AG09309 (cell line): ENCODE data around the gene TPPP2.

Experiments used
- DNase-seq: peaks from one replicate; pipeline ENCODE4 v3.0.0-alpha.2; 2010; ENCODE audit warnings: low read depth
- H3K4me3 ChIP-seq: 2 replicates; pipeline ENCODE4 v1.5.1; 2011; ENCODE audit warnings: mild to moderate bottlenecking, low read depth, low read length, moderate library complexity; ENCODE audit not compliant: control insufficient read depth
- TF ChIP-seq, protein P1 (sequence below): IDR thresholded peaks from 2 replicates; pipeline ENCODE4 v1.5.1; 2011; ENCODE audit warnings: mild to moderate bottlenecking, low read depth, low read length, inconsistent platforms; ENCODE audit not compliant: insufficient read depth, control insufficient read depth; ENCODE audit errors: missing control alignments

Gene TPPP2

DNA sequence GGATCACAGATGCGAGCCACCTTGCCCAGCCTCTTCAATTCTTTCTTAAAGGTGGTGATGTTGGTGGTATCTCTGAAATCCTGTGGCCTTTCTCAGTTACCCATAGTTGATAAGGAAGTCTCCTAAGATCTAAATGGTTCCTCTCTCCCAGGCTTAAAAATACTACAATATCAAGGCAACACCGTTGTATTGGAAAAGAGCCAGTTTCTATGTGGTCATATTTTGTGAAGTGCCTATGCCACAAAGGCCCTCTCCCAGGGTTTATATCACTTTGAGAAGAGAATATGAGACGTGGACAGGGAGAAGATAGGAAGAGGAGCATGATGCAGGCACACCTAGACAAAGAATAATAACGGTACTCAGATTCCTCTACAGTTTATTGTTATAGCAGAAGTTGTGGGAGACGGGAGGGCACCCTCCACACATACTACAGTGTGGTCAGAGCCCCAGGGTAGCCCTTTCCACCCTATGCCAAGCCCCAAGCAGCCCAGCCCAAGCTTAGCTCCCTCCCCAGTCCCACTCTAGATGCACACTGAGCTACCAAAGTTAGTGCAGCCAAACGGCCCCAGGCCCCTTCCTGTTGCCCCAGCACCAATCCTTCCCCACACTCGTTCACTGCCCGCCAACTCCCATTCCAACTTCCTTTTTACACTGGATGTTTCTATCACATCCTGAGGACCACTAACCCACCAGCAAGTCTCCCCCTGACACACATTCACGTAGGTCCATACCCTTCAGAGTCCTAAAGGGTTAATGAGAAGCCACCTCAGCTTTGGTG is 13.4 kb upstream of the TPPP2 start:
- TF ChIP-seq, protein P1, sequence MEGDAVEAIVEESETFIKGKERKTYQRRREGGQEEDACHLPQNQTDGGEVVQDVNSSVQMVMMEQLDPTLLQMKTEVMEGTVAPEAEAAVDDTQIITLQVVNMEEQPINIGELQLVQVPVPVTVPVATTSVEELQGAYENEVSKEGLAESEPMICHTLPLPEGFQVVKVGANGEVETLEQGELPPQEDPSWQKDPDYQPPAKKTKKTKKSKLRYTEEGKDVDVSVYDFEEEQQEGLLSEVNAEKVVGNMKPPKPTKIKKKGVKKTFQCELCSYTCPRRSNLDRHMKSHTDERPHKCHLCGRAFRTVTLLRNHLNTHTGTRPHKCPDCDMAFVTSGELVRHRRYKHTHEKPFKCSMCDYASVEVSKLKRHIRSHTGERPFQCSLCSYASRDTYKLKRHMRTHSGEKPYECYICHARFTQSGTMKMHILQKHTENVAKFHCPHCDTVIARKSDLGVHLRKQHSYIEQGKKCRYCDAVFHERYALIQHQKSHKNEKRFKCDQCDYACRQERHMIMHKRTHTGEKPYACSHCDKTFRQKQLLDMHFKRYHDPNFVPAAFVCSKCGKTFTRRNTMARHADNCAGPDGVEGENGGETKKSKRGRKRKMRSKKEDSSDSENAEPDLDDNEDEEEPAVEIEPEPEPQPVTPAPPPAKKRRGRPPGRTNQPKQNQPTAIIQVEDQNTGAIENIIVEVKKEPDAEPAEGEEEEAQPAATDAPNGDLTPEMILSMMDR = no peak
- DNase-seq = no peak
- no peak overlapping the region for H3K4me3 ChIP-seq

DNA sequence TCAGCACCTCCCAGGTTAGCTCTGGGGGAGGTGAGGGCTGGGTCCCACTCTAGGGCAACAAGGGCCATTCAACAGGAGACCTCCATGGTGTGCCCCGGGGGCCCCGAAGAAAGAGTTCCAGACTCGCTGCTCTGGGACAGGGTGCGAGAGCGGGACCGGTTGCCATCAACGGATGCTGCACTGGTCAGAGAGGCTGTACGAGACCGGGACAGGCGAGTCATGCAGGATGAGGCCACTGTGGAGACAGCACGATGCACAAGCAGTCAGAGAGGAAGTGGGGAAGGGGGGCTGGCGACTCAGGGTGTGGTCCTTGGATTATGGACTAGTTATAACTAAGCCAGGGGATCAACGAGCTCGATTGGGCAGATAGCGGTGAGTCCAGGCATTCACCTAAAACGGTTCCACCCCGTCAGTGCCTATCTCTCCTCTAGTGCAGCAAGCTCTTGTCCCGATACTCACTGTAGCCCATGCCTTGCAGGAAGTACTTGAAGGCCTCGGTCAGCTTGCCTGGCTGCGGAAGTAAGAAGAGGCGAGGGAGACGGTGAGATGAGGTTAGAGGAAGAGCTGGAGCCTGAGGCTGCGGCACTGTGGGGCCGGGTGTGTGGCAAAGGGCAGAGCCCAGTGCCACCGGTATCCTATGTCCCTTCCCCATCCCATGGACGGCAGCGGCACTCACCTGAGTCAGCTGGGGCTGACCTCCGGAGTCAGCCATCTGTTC is 12.3 kb upstream of the TPPP2 start:
- no peak overlapping the region for H3K4me3 ChIP-seq
- TF ChIP-seq, protein P1 = no peak
- no peak for DNase-seq

DNA sequence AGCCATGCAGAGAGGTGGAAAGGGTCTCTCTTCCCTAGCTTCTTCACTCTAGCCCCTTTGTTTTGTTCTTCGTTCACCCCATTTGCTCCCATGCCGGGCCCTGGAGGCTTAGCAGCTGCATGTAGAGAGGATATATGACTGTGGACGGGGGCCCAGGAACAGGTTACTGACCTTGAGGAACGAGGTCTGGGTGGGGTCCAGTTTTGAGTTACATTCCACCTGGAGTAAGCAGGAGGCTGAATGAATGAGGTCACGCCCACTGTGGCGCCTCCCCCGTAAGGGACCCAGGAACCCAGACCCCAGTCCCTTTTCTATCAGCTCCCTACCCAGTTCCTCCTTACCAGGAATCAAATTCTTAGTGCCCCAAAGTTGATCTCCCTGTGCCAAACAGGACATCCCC is 11.7 kb upstream of the TPPP2 start:
- DNase-seq = no peak
- H3K4me3 ChIP-seq = no peak overlapping the region
- TF ChIP-seq, protein P1 = no peak

DNA sequence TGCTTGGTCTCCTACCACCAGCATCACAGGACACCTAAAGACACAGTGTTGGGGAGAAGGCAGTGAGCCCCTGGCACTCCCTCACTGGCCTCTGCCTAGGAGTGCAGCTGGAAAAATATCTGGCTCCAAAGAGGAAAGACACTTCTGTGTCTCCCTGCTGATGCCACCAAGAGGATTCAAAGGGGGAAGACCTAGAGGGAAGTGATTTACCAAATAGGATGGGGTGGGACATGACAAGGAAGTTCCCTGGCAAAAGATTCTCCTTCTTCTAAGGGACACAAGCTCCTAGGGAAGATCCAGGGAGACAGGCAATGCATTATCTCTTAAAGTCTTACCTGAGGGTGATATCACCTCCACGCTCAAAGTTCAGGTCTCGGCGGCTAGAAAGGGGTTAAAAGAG is 11.2 kb upstream of the TPPP2 start:
- TF ChIP-seq, protein P1 = no peak
- no peak for DNase-seq
- H3K4me3 ChIP-seq = no peak overlapping the region

DNA sequence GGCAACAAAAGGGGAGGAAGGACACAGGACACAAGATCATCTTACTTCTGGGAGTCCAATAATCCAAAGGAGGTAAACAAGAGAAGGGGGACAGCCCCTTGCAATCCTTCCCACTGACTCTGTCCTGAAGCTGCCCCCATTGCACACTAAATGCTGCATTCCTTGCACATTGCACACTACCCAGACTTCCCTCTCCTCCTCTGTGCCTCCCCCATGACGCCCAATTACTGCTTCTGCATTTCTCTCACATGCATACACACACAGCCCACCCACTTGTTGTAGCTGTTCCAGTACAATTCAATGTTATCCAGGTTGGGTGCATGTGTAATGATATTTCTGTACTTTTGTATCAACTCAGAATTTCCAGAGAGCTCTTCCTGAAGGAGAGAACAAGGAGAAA is 10.7 kb upstream of the TPPP2 start:
- H3K4me3 ChIP-seq = no peak overlapping the region
- TF ChIP-seq, protein P1 = no peak
- no peak for DNase-seq

DNA sequence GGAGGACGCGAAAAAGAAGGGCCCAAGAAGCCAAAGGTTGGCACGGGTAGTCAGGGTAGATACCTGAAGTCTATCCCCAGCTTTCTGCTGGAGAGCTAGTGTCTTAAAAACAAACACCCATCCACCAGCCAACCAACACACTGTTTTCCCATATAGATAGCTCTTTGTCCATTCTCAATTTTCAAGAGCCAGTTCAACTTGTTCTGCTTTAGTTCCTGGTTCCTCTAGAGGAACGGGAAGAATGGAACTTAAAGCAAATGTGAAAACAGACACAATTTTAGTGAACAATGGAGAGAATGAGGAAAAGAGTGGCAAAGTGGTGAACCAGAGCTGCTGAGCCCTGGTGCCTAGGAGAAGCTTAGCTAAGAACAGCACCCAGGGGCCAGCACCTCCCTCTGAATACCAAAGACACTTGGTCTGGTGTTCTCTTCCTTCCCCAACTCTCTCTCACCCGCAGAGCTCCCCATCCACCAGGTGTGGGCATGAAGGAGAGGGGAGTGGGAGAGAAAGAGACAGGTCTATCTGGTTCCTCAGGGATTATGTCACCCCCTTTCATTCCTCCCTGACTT is 9.0 kb upstream of the TPPP2 start:
- TF ChIP-seq, protein P1 = no peak
- no peak for DNase-seq
- H3K4me3 ChIP-seq = no peak overlapping the region
